GM21528 (cell line): ENCODE data around the gene SPRING1.
"Not testable (repeated sequence)": the region's sequence is repeated elsewhere in the genome, so short reads cannot be mapped to it uniquely, and the experiment has no call there.

ENCODE experiments used
- ATAC-seq: cut with Tn5 transposase; IDR thresholded peaks from one replicate; pipeline ENCODE4 v1.9.1; 2021; ENCODE audit warnings: mild to moderate bottlenecking, moderate library complexity; ENCODE audit not compliant: unreplicated experiment, low FRiP score

SPRING1 gene

GRCh38 chr12:116737774-116738657 lies at the start of gene SPRING1, which contains the start of gene RNFT2:
SPRING1 (minus strand) TSS chr12:116738069; CDS start chr12:116737900, 169 bp downstream.
RNFT2 (plus strand) TSS chr12:116738315; CDS start chr12:116740498, 2,183 bp downstream.
- ATAC-seq, result peak; percentile 97

GRCh38 chr12:116784238-116784612 lies 46.4 kb upstream of the SPRING1 start:
- ATAC-seq, result no peak

GRCh38 chr12:116783525-116784237 lies 45.8 kb upstream of the SPRING1 start:
- no peak for ATAC-seq

GRCh38 chr12:116780942-116781341 lies 43.1 kb upstream of the SPRING1 start:
- ATAC-seq, result no peak

- ATAC-seq, result no peak
Observed at GRCh38 chr12:116779597-116779996, 41.7 kb upstream of the SPRING1 start.

- ATAC-seq, result no peak
Observed at GRCh38 chr12:116777245-116777644, 39.4 kb upstream of the SPRING1 start.

- no peak for ATAC-seq
Observed at GRCh38 chr12:116774020-116774419, 36.2 kb upstream of the SPRING1 start.

GRCh38 chr12:116773276-116773731 lies 35.4 kb upstream of the SPRING1 start:
- ATAC-seq, result no peak

GRCh38 chr12:116771651-116772050 lies 33.8 kb upstream of the SPRING1 start:
- no peak for ATAC-seq

GRCh38 chr12:116766746-116767145 lies 28.9 kb upstream of the SPRING1 start:
- no peak for ATAC-seq

- no peak for ATAC-seq
Observed at GRCh38 chr12:116766285-116766684, 28.4 kb upstream of the SPRING1 start.

GRCh38 chr12:116765271-116765670 lies 27.4 kb upstream of the SPRING1 start:
- no peak for ATAC-seq

GRCh38 chr12:116761499-116761898 lies 23.6 kb upstream of the SPRING1 start:
- ATAC-seq, result no peak

- ATAC-seq, result no peak
Observed at GRCh38 chr12:116760622-116761020, 22.8 kb upstream of the SPRING1 start.

- ATAC-seq, result no peak
Observed at GRCh38 chr12:116759783-116760621, 22.1 kb upstream of the SPRING1 start.

GRCh38 chr12:116754783-116755182 lies 16.9 kb upstream of the SPRING1 start:
- not testable (repeated sequence) for ATAC-seq

GRCh38 chr12:116754097-116754496 lies 16.2 kb upstream of the SPRING1 start:
- ATAC-seq, result not testable (repeated sequence)

- no peak for ATAC-seq
Observed at GRCh38 chr12:116750298-116750697, 12.4 kb upstream of the SPRING1 start.

- no peak for ATAC-seq
Observed at GRCh38 chr12:116749884-116750283, 12.0 kb upstream of the SPRING1 start.

- no peak for ATAC-seq
Observed at GRCh38 chr12:116745554-116745953, 7.7 kb upstream of the SPRING1 start.
